GM10266 (cell line): ENCODE results near the gene SCN4A.
"Not testable (repeated sequence)": the region's sequence is repeated elsewhere in the genome, so short reads cannot be mapped to it uniquely, and the experiment has no call there.

Source experiments
- DNase-seq: peaks from one replicate; pipeline ENCODE4 v3.0.0; 2012; ENCODE audit errors: extremely low spot score
- TF ChIP-seq, protein P1 (sequence below): IDR thresholded peaks from 2 replicates; pipeline ENCODE4 v1.5.1; 2012; ENCODE audit warnings: mild to moderate bottlenecking, low read depth; ENCODE audit not compliant: control insufficient read depth, insufficient read depth; ENCODE audit errors: missing control alignments

SCN4A gene

DNA sequence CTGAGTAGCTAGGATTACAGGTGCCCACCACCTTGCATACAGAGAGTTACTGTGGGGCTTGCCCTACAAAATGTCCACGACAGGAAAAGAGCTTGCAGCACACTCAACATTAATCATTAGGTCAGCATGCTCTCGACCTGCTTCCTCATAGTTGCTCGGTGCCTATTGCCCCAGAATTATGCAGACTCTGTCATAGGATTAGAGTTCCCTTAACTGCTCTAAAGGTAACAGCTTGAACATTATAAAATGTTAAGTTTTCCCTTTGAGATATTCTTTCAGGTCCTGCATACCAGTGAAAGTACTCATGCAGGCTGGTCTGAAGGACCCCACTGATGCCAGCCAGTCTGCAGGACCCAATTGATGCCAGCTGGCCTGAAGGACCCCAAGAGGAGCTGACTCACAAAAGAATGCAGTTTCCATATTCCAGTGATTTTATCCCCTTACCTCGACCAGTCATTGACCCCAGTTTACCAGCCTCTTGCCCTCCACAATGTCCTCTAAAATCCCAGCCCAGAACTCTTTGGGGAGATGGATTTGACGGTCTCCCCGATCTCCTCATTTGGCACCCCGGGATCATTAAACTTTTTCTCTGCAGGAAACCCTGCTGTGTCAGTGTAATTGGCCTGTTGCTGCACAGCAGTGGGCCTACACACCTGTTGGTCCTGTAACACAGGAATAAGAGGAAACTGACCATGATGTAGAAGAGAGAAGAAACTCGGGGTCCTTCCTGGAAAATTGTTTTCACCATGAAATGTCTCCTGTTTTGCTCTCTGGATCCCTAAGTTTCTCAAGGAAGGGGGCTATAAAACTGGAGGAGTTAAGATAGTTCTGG lies 37.1 kb upstream of the SCN4A start:
- no peak for DNase-seq
- TF ChIP-seq, protein P1, sequence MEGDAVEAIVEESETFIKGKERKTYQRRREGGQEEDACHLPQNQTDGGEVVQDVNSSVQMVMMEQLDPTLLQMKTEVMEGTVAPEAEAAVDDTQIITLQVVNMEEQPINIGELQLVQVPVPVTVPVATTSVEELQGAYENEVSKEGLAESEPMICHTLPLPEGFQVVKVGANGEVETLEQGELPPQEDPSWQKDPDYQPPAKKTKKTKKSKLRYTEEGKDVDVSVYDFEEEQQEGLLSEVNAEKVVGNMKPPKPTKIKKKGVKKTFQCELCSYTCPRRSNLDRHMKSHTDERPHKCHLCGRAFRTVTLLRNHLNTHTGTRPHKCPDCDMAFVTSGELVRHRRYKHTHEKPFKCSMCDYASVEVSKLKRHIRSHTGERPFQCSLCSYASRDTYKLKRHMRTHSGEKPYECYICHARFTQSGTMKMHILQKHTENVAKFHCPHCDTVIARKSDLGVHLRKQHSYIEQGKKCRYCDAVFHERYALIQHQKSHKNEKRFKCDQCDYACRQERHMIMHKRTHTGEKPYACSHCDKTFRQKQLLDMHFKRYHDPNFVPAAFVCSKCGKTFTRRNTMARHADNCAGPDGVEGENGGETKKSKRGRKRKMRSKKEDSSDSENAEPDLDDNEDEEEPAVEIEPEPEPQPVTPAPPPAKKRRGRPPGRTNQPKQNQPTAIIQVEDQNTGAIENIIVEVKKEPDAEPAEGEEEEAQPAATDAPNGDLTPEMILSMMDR, result no peak

DNA sequence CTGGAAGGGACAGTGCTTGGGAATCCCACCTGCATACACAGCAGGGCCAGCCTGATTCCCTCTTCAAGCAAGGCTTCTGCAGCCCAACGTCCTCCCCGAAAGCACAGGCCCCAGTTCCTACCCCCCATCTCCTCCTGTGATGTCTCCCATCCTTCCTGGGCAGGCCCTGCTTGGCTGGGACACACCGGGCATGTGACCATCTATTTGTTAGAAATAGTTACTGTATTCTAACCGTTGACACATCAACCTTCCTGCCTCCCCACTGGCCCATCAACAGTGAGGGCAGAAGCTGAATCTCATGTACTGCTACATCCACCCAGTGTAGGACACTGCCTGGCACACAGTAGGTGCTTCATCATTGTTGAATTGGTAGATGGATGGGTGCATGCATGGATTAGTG lies 36.1 kb upstream of the SCN4A start:
- DNase-seq, result no peak
- TF ChIP-seq, protein P1, result no peak

DNA sequence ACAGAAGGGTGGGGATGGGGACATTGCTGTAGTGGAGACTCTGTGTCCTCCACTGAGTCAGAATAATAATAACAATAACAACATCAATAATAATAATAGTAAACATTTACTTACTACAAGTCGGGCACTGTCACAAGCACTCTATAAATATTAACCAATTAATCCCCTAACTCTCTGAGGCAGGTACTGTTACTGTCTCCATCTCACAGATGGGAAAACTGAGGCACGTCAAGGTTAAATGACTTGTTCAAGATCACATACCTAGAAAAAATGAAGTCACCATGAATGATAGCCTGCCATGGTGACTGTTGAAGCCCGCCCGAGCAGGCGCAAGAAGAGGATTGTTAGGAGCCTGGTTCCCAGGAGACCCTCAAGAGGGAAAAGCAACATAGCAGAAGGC lies 35.6 kb upstream of the SCN4A start:
- TF ChIP-seq, protein P1, result no peak
- DNase-seq, result no peak

- TF ChIP-seq, protein P1, result no peak
- DNase-seq, result no peak
Measured at GRCh38 chr17:64007838-64008282, 35.1 kb upstream of the SCN4A start.

- DNase-seq, result not testable (repeated sequence)
Measured at GRCh38 chr17:64007089-64007837, 34.5 kb upstream of the SCN4A start.

- TF ChIP-seq, protein P1, result no peak
- no peak for DNase-seq
Measured at GRCh38 chr17:64006361-64007088, 33.8 kb upstream of the SCN4A start.

DNA sequence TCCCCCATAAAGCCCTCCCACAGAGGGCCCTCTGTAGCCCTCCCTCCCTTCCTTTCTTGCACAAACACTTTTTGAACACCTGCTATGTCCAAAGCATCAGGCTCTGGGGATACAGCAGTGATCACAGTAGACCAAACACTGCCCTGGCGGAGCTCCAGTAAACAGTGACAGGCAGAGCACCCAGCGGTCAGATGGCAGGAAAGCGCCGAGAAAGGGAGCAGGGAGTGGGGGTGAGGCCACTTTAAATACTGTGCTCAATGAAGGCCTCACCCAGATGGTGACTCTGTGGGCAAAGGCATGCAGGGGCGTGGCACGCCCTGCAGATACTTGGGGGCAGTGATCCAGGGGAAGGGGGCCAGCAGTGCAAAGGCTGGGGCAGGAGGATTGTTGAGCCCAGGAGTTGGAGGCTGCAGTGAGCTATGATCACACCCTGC lies 33.0 kb upstream of the SCN4A start:
- no peak for DNase-seq
- TF ChIP-seq, protein P1, result no peak
